Measurements from ENCODE around the gene FAM193A.
A peak's percentile ranks its signal among the peaks of the same experiment; 100 is the strongest.
"Not testable (repeated sequence)": the region's sequence is repeated elsewhere in the genome, so short reads cannot be mapped to it uniquely, and the experiment has no call there.

The FAM193A gene

DNA sequence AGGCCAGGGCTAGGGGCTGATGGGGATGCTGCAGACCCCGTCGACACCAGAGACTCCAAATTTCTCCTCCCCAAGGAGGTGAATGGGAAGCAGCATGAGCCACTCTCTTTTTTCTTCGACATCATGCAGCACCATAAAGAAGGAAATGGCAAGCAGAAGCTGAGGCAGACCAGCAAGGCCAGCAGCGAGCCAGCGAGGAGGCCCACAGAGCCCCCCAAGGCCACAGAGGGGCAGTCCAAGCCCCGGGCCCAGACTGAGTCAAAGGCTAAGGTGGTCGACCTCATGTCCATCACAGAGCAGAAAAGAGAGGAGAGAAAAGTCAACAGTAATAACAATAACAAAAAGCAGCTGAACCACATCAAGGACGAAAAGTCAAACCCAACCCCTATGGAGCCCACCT is 163.6 kb downstream of the FAM193A start:
- H3K27me3 Mint-ChIP-seq: no peaks in the 10 kb centered on the region
- no peak overlapping the region for H3K4me3 Mint-ChIP-seq
- DNase-seq: no peak
- H3K9me3 Mint-ChIP-seq: no peaks in the 10 kb centered on the region
- peaks cover 10% of the 10 kb centered on the region for H3K4me1 Mint-ChIP-seq (ENCODE audit: low read depth)
- H3K36me3 Mint-ChIP-seq (ENCODE audit: low read depth): peaks cover 97% of the 10 kb centered on the region
- peak overlapping the region; percentile 76 for H3K27ac Mint-ChIP-seq

DNA sequence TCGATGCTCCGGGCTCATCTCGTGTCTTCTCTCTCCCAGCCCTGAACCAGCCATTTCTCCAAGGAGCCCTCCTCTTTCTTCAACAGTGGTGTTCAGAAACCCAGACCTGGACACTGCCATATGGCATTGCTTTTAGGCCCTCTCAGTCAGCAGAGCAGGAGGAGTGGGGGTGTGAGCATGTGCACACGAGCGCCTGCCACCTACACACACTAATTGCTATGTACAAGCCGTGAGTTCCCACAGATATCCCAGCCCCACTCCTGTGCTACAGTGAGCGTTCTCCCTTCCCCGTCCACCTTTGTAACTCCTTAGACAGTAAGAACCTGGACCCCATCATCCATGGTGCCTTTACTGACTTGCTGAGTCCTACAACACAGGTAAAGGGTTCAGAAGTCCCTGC is 165.9 kb downstream of the FAM193A start:
- Mint-ChIP-seq H3K9me3 (no peaks in the 10 kb centered on the region), H3K4me3 (no peak overlapping the region), H3K36me3 (ENCODE audit: low read depth) (peaks cover 90% of the 10 kb centered on the region), H3K27ac (peak overlapping the region; percentile 44), H3K4me1 (ENCODE audit: low read depth) (peaks cover 10% of the 10 kb centered on the region), H3K27me3 (no peaks in the 10 kb centered on the region)
- DNase-seq: peak; percentile 14

DNA sequence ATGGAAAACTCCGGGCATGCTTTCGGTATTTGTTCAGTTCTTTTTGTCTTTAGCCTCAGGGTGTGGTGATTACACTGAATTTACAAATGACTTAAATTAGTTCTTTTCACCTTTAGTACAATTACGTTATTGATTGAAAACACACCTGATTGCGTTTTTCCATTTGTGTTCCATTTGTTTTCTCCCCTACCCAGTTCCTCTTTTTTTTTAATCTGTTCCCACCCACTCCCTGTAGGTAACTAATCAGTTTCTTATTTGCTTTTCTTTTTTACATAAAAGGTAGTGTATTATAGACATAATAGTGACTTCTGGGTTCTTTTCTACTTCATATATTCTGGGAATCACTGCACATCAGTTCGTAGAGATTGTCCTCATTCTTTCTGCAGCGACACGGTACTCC is 166.3 kb downstream of the FAM193A start:
- Mint-ChIP-seq H3K36me3 (ENCODE audit: low read depth) (peaks cover 87% of the 10 kb centered on the region), H3K4me1 (ENCODE audit: low read depth) (peaks cover 8% of the 10 kb centered on the region), H3K27me3 (no peaks in the 10 kb centered on the region), H3K27ac (peak overlapping the region; percentile 3), H3K9me3 (no peaks in the 10 kb centered on the region), H3K4me3 (no peak overlapping the region)
- DNase-seq: no peak

DNA sequence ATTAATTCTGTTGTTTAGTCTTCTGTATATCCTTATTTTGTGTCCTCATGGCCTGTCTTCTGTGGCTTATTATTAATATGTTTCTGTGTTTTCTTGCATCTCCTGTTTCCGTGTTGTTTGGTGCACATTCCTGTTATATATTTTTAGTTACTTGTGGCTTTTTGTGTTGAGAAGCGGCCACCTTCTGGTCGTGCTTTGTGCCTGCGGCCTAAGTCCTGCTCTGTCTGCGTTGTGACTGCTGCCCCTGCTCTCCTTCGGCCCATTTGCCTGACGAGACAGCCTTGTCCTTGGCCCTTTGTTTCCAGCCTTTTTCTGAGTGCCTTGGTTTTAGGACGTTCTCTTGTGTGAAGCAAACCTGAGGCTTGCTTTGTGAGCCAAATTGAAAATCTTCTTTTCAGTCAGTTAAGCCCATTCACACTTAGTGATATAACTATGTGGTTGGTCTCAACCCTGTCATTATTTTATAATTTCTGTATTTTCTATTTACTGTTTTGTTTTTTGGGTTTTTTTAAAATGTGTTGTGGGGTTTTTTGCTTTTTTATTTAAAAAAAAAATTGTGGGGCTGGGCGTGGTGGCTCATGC is 175.9 kb downstream of the FAM193A start:
- peak overlapping the region; percentile 13 for H3K27ac Mint-ChIP-seq
- no peaks in the 10 kb centered on the region for H3K9me3 Mint-ChIP-seq
- no peaks in the 10 kb centered on the region for H3K27me3 Mint-ChIP-seq
- peaks cover 30% of the 10 kb centered on the region for H3K4me1 Mint-ChIP-seq (ENCODE audit: low read depth)
- H3K4me3 Mint-ChIP-seq: no peak overlapping the region
- H3K36me3 Mint-ChIP-seq (ENCODE audit: low read depth): peaks cover 55% of the 10 kb centered on the region
- no peak for DNase-seq

DNA sequence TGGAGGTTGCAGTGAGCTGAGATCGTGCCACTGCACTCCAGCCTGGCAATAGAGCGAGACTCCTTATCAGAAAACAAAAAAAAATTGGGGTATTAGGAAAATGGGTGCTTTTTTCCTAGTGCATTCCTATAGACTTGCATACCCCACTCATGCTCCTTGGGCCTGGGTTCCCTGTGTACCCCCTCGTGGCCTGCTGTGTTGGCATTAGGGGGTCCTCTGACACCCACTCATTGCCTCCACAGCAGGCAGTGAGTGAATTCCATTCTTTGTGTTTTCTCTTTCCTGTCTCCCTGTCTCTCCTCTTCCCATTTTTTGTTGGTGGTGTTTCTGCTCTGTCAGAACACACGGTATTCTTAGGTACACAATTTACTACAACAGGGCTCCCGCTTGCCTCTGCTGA is 176.9 kb downstream of the FAM193A start:
- no peak for DNase-seq
- Mint-ChIP-seq H3K4me3 (no peak overlapping the region), H3K27me3 (no peaks in the 10 kb centered on the region), H3K9me3 (no peaks in the 10 kb centered on the region), H3K36me3 (ENCODE audit: low read depth) (peaks cover 60% of the 10 kb centered on the region), H3K4me1 (ENCODE audit: low read depth) (peaks cover 30% of the 10 kb centered on the region), H3K27ac (peak overlapping the region; percentile 86)

GRCh38 chr4:2714061-2714770 is 177.8 kb downstream of the FAM193A start:
- Mint-ChIP-seq H3K4me3 (peak overlapping the region; percentile 30), H3K27me3 (no peaks in the 10 kb centered on the region), H3K27ac (peak overlapping the region; percentile 86), H3K36me3 (ENCODE audit: low read depth) (peaks cover 69% of the 10 kb centered on the region), H3K9me3 (no peaks in the 10 kb centered on the region), H3K4me1 (ENCODE audit: low read depth) (peaks cover 30% of the 10 kb centered on the region)
- peak; percentile 41 for DNase-seq

DNA sequence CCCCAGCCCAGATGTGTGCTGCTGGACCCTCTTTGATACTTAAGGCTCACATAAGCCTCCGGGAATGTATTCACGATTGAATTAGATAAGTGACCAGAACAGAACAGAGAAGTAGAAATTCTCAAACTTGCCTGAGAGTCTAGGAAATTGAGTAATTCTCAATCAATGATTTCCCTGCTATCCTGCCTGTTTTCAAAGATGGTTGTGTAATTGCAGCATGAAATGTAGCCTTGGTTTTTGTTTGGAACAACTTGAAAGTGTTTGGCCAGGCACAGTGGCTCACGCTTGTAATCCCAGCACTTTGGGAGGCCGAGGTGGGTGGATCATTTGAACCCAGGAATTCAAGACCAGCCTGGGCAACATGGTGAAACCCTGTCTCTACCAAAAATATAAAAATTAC is 178.5 kb downstream of the FAM193A start:
- H3K9me3 Mint-ChIP-seq: no peaks in the 10 kb centered on the region
- H3K27ac Mint-ChIP-seq: peak overlapping the region; percentile 86
- peaks cover 67% of the 10 kb centered on the region for H3K36me3 Mint-ChIP-seq (ENCODE audit: low read depth)
- no peak overlapping the region for H3K4me3 Mint-ChIP-seq
- H3K27me3 Mint-ChIP-seq: no peaks in the 10 kb centered on the region
- DNase-seq: no peak
- H3K4me1 Mint-ChIP-seq (ENCODE audit: low read depth): peaks cover 30% of the 10 kb centered on the region

DNA sequence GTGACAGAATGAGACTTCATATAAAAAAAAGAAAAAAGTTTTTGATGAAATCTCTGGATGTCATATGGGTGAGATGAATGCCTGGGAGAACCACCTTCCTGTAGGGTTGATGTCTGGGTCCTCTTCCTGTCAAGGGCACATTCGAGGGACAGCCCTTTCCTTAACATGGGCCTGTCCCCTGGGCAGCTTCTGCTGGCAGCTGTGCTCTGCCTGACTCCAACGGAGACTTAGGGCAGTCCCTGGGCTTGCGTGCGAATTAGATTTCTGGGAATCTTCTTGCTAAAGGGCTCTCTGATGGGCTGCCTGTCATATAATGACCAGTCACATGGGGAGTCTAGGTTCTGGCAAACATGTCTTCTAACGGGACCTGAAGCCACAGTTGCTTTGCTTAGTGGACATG is 179.0 kb downstream of the FAM193A start:
- H3K36me3 Mint-ChIP-seq (ENCODE audit: low read depth): peaks cover 71% of the 10 kb centered on the region

GRCh38 chr4:2716236-2716635 is 179.8 kb downstream of the FAM193A start:
- H3K36me3 Mint-ChIP-seq (ENCODE audit: low read depth): peaks cover 75% of the 10 kb centered on the region
- H3K4me1 Mint-ChIP-seq (ENCODE audit: low read depth): peaks cover 30% of the 10 kb centered on the region
- no peak overlapping the region for H3K4me3 Mint-ChIP-seq
- no peak for DNase-seq
- no peaks in the 10 kb centered on the region for H3K9me3 Mint-ChIP-seq
- H3K27ac Mint-ChIP-seq: peak overlapping the region; percentile 18
- H3K27me3 Mint-ChIP-seq: no peaks in the 10 kb centered on the region

More for the DNA sequence above, 179.0 kb downstream of the FAM193A start:
- peaks cover 30% of the 10 kb centered on the region for H3K4me1 Mint-ChIP-seq (ENCODE audit: low read depth)
- no peak overlapping the region for H3K4me3 Mint-ChIP-seq
- peak overlapping the region; percentile 30 for H3K27ac Mint-ChIP-seq
- no peak for DNase-seq
- H3K27me3 Mint-ChIP-seq: no peaks in the 10 kb centered on the region
- no peaks in the 10 kb centered on the region for H3K9me3 Mint-ChIP-seq

GRCh38 chr4:2721586-2721985 is 185.1 kb downstream of the FAM193A start:
- Mint-ChIP-seq H3K36me3 (ENCODE audit: low read depth) (peaks cover 67% of the 10 kb centered on the region), H3K27me3 (no peaks in the 10 kb centered on the region), H3K4me1 (ENCODE audit: low read depth) (peaks cover 14% of the 10 kb centered on the region), H3K9me3 (no peaks in the 10 kb centered on the region), H3K27ac (no peak overlapping the region), H3K4me3 (no peak overlapping the region)
- DNase-seq: no peak

DNA sequence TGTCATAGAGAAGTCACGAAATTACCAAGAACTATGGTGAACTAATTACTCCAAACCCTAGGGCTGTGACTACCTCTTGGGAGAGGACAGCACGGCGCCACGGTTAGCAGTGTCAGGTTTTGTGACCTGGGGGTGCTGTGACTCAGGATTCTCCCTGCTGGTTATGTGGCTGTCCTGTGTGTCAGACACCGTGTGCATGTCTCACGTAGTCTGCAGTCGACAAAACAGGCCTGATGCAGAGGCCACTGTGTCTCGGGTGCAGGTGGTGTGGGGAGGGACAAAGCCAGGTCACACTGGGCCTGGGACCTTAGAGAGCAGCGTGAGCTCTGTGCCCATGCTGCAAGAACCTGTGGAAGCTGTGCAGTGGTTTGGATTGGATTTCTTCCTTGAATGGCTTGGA is 185.6 kb downstream of the FAM193A start:
- no peak for DNase-seq
- Mint-ChIP-seq H3K4me1 (ENCODE audit: low read depth) (peaks cover 14% of the 10 kb centered on the region), H3K27me3 (no peaks in the 10 kb centered on the region), H3K27ac (peak overlapping the region; percentile 51), H3K36me3 (ENCODE audit: low read depth) (peaks cover 66% of the 10 kb centered on the region), H3K4me3 (no peak overlapping the region), H3K9me3 (no peaks in the 10 kb centered on the region)

- Mint-ChIP-seq H3K27ac (peak overlapping the region; percentile 76), H3K27me3 (no peaks in the 10 kb centered on the region), H3K36me3 (ENCODE audit: low read depth) (peaks cover 60% of the 10 kb centered on the region), H3K9me3 (no peaks in the 10 kb centered on the region), H3K4me1 (ENCODE audit: low read depth) (peaks cover 14% of the 10 kb centered on the region), H3K4me3 (no peak overlapping the region)
- DNase-seq: peak; percentile 25
Measured at GRCh38 chr4:2723751-2724150, 187.3 kb downstream of the FAM193A start.

GRCh38 chr4:2725380-2725779 is 188.9 kb downstream of the FAM193A start:
- peaks cover 14% of the 10 kb centered on the region for H3K4me1 Mint-ChIP-seq (ENCODE audit: low read depth)
- peaks cover 60% of the 10 kb centered on the region for H3K36me3 Mint-ChIP-seq (ENCODE audit: low read depth)
- H3K9me3 Mint-ChIP-seq: no peaks in the 10 kb centered on the region
- no peak for DNase-seq
- no peaks in the 10 kb centered on the region for H3K27me3 Mint-ChIP-seq
- no peak overlapping the region for H3K27ac Mint-ChIP-seq
- no peak overlapping the region for H3K4me3 Mint-ChIP-seq

DNA sequence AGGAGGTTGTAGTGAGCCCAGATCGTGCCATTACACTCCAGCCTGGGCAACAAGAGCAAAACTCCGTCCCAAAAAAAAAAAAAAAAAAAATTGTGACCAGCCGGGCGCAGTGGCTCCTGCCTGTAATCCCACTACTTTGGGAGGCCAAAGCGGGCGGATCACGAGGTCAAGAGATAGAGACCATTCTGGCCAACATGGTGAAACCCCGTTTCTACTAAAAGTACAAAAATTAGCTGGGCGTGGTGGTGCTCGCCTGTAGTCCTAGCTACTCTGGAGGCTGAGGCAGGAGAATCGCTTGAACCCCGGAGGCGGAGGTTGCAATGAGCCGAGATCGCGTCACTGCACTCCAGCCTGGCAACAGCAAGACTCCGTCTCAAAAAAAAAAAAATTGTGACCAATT is 190.4 kb downstream of the FAM193A start:
- peak overlapping the region; percentile 14 for H3K27ac Mint-ChIP-seq
- not testable (repeated sequence) for H3K27me3 Mint-ChIP-seq

DNA sequence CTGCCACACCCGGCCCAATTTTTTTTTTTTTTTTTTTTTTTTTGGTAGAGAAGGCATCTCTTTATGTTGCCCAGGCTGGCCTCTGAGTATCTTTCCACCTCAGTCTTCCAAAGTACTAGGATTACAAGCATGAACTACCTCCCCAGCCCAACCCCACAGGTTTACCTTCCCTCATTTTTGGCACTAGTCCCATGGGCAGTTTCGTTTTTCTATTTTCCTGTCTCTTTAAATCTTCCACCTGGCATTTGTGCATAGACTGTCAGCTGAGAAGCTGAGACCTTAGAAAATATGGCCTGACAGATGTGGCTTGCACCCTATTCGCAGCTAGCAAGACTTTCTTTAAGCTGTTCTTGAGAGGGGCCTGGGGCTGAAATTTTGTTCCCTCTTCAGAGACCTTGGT is 191.8 kb downstream of the FAM193A start:
- Mint-ChIP-seq H3K27me3 (no peaks in the 10 kb centered on the region), H3K4me1 (ENCODE audit: low read depth) (peaks cover 12% of the 10 kb centered on the region), H3K27ac (peak overlapping the region; percentile 29), H3K4me3 (no peak overlapping the region), H3K36me3 (ENCODE audit: low read depth) (peaks cover 64% of the 10 kb centered on the region), H3K9me3 (no peaks in the 10 kb centered on the region)
- DNase-seq: no peak

More for the DNA sequence above, 190.4 kb downstream of the FAM193A start:
- H3K4me3 Mint-ChIP-seq, H3K9me3 Mint-ChIP-seq: not testable (repeated sequence)
- H3K4me1 Mint-ChIP-seq (ENCODE audit: low read depth): peaks cover 14% of the 10 kb centered on the region
- peaks cover 57% of the 10 kb centered on the region for H3K36me3 Mint-ChIP-seq (ENCODE audit: low read depth)
- DNase-seq: peak; percentile 1
